Inferior parietal cortex (tissue), 1 donor: ENCODE data around the gene TCF12.

Experiments used
- DNase-seq: peaks from one replicate; pipeline ENCODE4 v3.0.0-alpha.2; 2016; ENCODE audit errors: extremely low spot score

The TCF12 gene

GRCh38 chr15:57297163-57297593, 378.7 kb downstream of the TCF12 start:
- DNase-seq = no peak

GRCh38 chr15:57297630-57298029, 379.2 kb downstream of the TCF12 start:
- no peak for DNase-seq

- no peak for DNase-seq
Observed at GRCh38 chr15:57298204-57298603, 379.8 kb downstream of the TCF12 start.

- DNase-seq = no peak
Observed at GRCh38 chr15:57298843-57299550, 380.6 kb downstream of the TCF12 start.

- no peak for DNase-seq
Observed at GRCh38 chr15:57301307-57301706, 382.9 kb downstream of the TCF12 start.

- no peak for DNase-seq
Observed at GRCh38 chr15:57302640-57303257, 384.3 kb downstream of the TCF12 start.

GRCh38 chr15:57305009-57305408, 386.6 kb downstream of the TCF12 start:
- DNase-seq = no peak

- peak; percentile 73 for DNase-seq
Observed at GRCh38 chr15:57306161-57306943, 387.9 kb downstream of the TCF12 start.

- DNase-seq = no peak
Observed at GRCh38 chr15:57306944-57307411, 388.5 kb downstream of the TCF12 start.

GRCh38 chr15:57307527-57308169, 389.2 kb downstream of the TCF12 start:
- DNase-seq = no peak

GRCh38 chr15:57308170-57308545, 389.7 kb downstream of the TCF12 start:
- no peak for DNase-seq

- DNase-seq = no peak
Observed at GRCh38 chr15:57309856-57310760, 391.7 kb downstream of the TCF12 start.

- no peak for DNase-seq
Observed at GRCh38 chr15:57310876-57311275, 392.4 kb downstream of the TCF12 start.

- no peak for DNase-seq
Observed at GRCh38 chr15:57312006-57312317, 393.5 kb downstream of the TCF12 start.

GRCh38 chr15:57312318-57313133, 394.1 kb downstream of the TCF12 start:
- DNase-seq = no peak

GRCh38 chr15:57313134-57313483, 394.7 kb downstream of the TCF12 start:
- no peak for DNase-seq

GRCh38 chr15:57314221-57314620, 395.8 kb downstream of the TCF12 start:
- DNase-seq = no peak

- no peak for DNase-seq
Observed at GRCh38 chr15:57316451-57316850, 398.0 kb downstream of the TCF12 start.

- DNase-seq = no peak
Observed at GRCh38 chr15:57319226-57319918, 400.9 kb downstream of the TCF12 start.
